ENCODE results near the gene CORIN.

The CORIN gene

GRCh38 chr4:47675806-47676205 is 162.1 kb downstream of the CORIN start:
- DNase-seq (ENCODE audit: low read depth) = no peak
- in situ Hi-C loops (cut with HindIII; ENCODE audit: low sequenced_read_pairs) = loop anchor here (5.0 to 10.0 kb wide), 2 partner anchors 36 to 259 kb away; no protein-coding TSS in a partner anchor
- no peak overlapping the region for H3K4me3 ChIP-seq (ENCODE audit: low read depth, low read length)
- TF ChIP-seq CTCF (IDR thresholded peaks at IDR 0.05; ENCODE audit: low read depth, low read length, missing control alignments) = no peak

- H3K4me3 ChIP-seq (ENCODE audit: low read depth, low read length) = no peak overlapping the region
- DNase-seq (ENCODE audit: low read depth) = no peak
- in situ Hi-C loops (cut with HindIII; ENCODE audit: low sequenced_read_pairs) = loop anchor here (10.0 kb wide), 1 partner anchor 261 kb away; no protein-coding TSS in a partner anchor
- TF ChIP-seq CTCF (IDR thresholded peaks at IDR 0.05; ENCODE audit: low read depth, low read length, missing control alignments) = no peak
Measured at GRCh38 chr4:47674144-47674543, 163.7 kb downstream of the CORIN start.

- in situ Hi-C loops (cut with HindIII; ENCODE audit: low sequenced_read_pairs) = loop anchor here (10.0 kb wide), 1 partner anchor 262 kb away; no protein-coding TSS in a partner anchor
- no peak overlapping the region for H3K4me3 ChIP-seq (ENCODE audit: low read depth, low read length)
- TF ChIP-seq CTCF (IDR thresholded peaks at IDR 0.05; ENCODE audit: low read depth, low read length, missing control alignments) = no peak
- no peak for DNase-seq (ENCODE audit: low read depth)
Measured at GRCh38 chr4:47672696-47673095, 165.2 kb downstream of the CORIN start.

- TF ChIP-seq CTCF (IDR thresholded peaks at IDR 0.05; ENCODE audit: low read depth, low read length, missing control alignments) = no peak
- no peak for DNase-seq (ENCODE audit: low read depth)
- in situ Hi-C loops (cut with HindIII; ENCODE audit: low sequenced_read_pairs) = loop anchor here (10.0 kb wide), 1 partner anchor 265 kb away; no protein-coding TSS in a partner anchor
Measured at GRCh38 chr4:47669946-47670345, 167.9 kb downstream of the CORIN start.

GRCh38 chr4:47668810-47669408 is 169.0 kb downstream of the CORIN start:
- in situ Hi-C loops (cut with HindIII; ENCODE audit: low sequenced_read_pairs) = no loop called here
- DNase-seq (ENCODE audit: low read depth) = peak; percentile 37
- peak; percentile 70 for TF ChIP-seq CTCF (IDR thresholded peaks at IDR 0.05; ENCODE audit: low read depth, low read length, missing control alignments)
- H3K4me3 ChIP-seq (ENCODE audit: low read depth, low read length) = no peak overlapping the region

More at GRCh38 chr4:47669946-47670345, 167.9 kb downstream of the CORIN start:
- H3K4me3 ChIP-seq (ENCODE audit: low read depth, low read length) = no peak overlapping the region

- no peak for TF ChIP-seq CTCF (IDR thresholded peaks at IDR 0.05; ENCODE audit: low read depth, low read length, missing control alignments)
- no peak for DNase-seq (ENCODE audit: low read depth)
- in situ Hi-C loops (cut with HindIII; ENCODE audit: low sequenced_read_pairs) = no loop called here
- no peak overlapping the region for H3K4me3 ChIP-seq (ENCODE audit: low read depth, low read length)
Measured at GRCh38 chr4:47668256-47668655, 169.6 kb downstream of the CORIN start.

Data from astrocyte of the cerebellum (primary cell).